IMR-90 (cell line): ENCODE results near the gene MAP2K6. TPM values are rescaled to one million over a fixed set of nuclear protein-coding genes. Genes with fewer than 3 reads are reported as not detected.
A peak's percentile ranks its signal among the peaks of the same experiment; 100 is the strongest.

ENCODE experiments used
- ATAC-seq: fragments of 200-7000 bp; cut with Tn5 transposase; 2 replicates; pipeline ENCODE4 v1.9.1; 2020; ENCODE audit warnings: low read depth, mild to moderate bottlenecking, moderate library complexity
- BruUV-seq: library from RNA; stranded (reverse); fragments of 400-500 nt; replicated peaks from 2 replicates; lab custom pipeline; 2021; lab: Mats Ljungman, UMichigan
- CTCF ChIA-PET: fragments of 300-600 bp; formaldehyde crosslinking; extraction: SDS; loops from one replicate; lab custom pipeline; 2021; ENCODE audit warnings: antibody characterized with exemption; lab: Yijun Ruan, JAX
- POLR2A ChIA-PET: fragments of 300-600 bp; sonication (Branson Sonifier 250); formaldehyde crosslinking; loops from one replicate; lab custom pipeline; 2022; ENCODE audit warnings: antibody characterized with exemption; ENCODE audit not compliant: unreplicated experiment; lab: Charles Lee
- DNase-seq: peaks from one replicate; pipeline ENCODE4 v3.0.0; 2013
- H2AFZ ChIP-seq: replicated peaks from 2 replicates; pipeline ENCODE3; 2013; ENCODE audit warnings: low read length, mild to moderate bottlenecking; ENCODE audit not compliant: poor library complexity
- H2AK5ac ChIP-seq: 2 replicates; pipeline ENCODE4 v1.6.1; 2013; ENCODE audit warnings: low read depth, low read length, inconsistent platforms
- H2AK9ac ChIP-seq: replicated peaks from 2 replicates; pipeline ENCODE3; 2013; ENCODE audit warnings: mild to moderate bottlenecking, low read depth, low read length, moderate library complexity; ENCODE audit not compliant: poor library complexity
- H2BK120ac ChIP-seq: 2 replicates; pipeline ENCODE4 v1.6.1; 2013; ENCODE audit warnings: low read depth, low read length, inconsistent platforms
- H2BK15ac ChIP-seq: 3 replicates; pipeline ENCODE4 v1.6.1; 2013; ENCODE audit warnings: low read depth, low read length, inconsistent platforms
- H2BK20ac ChIP-seq: 2 replicates; pipeline ENCODE4 v1.6.1; 2013; ENCODE audit warnings: low read depth, mild to moderate bottlenecking, inconsistent platforms, low read length, moderate library complexity
- H2BK5ac ChIP-seq: 2 replicates; pipeline ENCODE4 v1.6.1; 2013; ENCODE audit warnings: mild to moderate bottlenecking, low read depth, low read length, inconsistent platforms; ENCODE audit not compliant: poor library complexity, severe bottlenecking
- H3K14ac ChIP-seq: replicated peaks from 2 replicates; pipeline ENCODE4 v1.6.1; 2013; ENCODE audit warnings: low read depth, low read length, inconsistent platforms
- H3K18ac ChIP-seq: 2 replicates; pipeline ENCODE4 v1.6.1; 2013; ENCODE audit warnings: low read depth, low read length, control low read depth
- H3K23ac ChIP-seq: 2 replicates; pipeline ENCODE4 v1.6.1; 2013; ENCODE audit warnings: low read depth, low read length, inconsistent platforms
- H3K27ac ChIP-seq: 2 replicates; pipeline ENCODE4 v1.5.1; 2013; ENCODE audit warnings: mild to moderate bottlenecking, control low read depth, low read length; ENCODE audit not compliant: insufficient read depth
- H3K27me3 ChIP-seq: 2 replicates; pipeline ENCODE4 v1.6.1; 2013; ENCODE audit warnings: low read length; ENCODE audit not compliant: control insufficient read depth, insufficient read depth
- H3K36me3 ChIP-seq: 2 replicates; pipeline ENCODE4 v1.6.1; 2013; ENCODE audit warnings: low read length, mixed read lengths; ENCODE audit not compliant: control insufficient read depth, insufficient read depth
- H3K4ac ChIP-seq: 2 replicates; pipeline ENCODE4 v1.6.1; 2013; ENCODE audit warnings: low read depth, low read length, inconsistent platforms
- H3K4me1 ChIP-seq: 2 replicates; pipeline ENCODE4 v1.6.1; 2013; ENCODE audit warnings: low read length, mixed read lengths; ENCODE audit not compliant: control insufficient read depth, insufficient read depth
- H3K4me2 ChIP-seq: 2 replicates; pipeline ENCODE4 v1.6.1; 2013; ENCODE audit warnings: low read depth, mild to moderate bottlenecking, control low read depth, low read length, moderate library complexity
- H3K4me3 ChIP-seq: 2 replicates; pipeline ENCODE4 v1.5.1; 2013; ENCODE audit warnings: low read depth, mild to moderate bottlenecking, control low read depth, low read length, moderate library complexity; ENCODE audit not compliant: insufficient read depth
- H3K56ac ChIP-seq: 2 replicates; pipeline ENCODE4 v1.6.1; 2013; ENCODE audit warnings: low read length, inconsistent platforms; ENCODE audit not compliant: insufficient read depth; ENCODE audit errors: extremely low read depth
- H3K79me1 ChIP-seq, 2 experiments: 2 replicates each; pipeline ENCODE4 v1.6.1; 2013; ENCODE audit warnings: low read length in 2 of 2, inconsistent platforms in 1 of 2, low read depth in 1 of 2
- H3K9ac ChIP-seq: 2 replicates; pipeline ENCODE4 v1.6.1; 2013; ENCODE audit warnings: low read depth, low read length, control low read depth
- H3K9me1 ChIP-seq: 2 replicates; pipeline ENCODE4 v1.6.1; 2013; ENCODE audit warnings: low read length, inconsistent platforms; ENCODE audit not compliant: insufficient read depth
- H3K9me3 ChIP-seq: 2 replicates; pipeline ENCODE4 v1.6.1; 2013; ENCODE audit warnings: low read length; ENCODE audit not compliant: control insufficient read depth, insufficient read depth
- H4K20me1 ChIP-seq: 2 replicates; pipeline ENCODE4 v1.6.1; 2013; ENCODE audit warnings: low read length, inconsistent platforms; ENCODE audit not compliant: insufficient read depth
- H4K5ac ChIP-seq: 2 replicates; pipeline ENCODE4 v1.6.1; 2013; ENCODE audit warnings: mild to moderate bottlenecking, low read depth, low read length, control low read depth
- H4K8ac ChIP-seq, 2 experiments: 2 replicates each; pipeline ENCODE4 v1.6.1; 2013; ENCODE audit warnings: low read depth in 2 of 2, low read length in 2 of 2, control low read depth in 1 of 2, inconsistent platforms in 1 of 2
- H4K91ac ChIP-seq: 2 replicates; pipeline ENCODE4 v1.6.1; 2013; ENCODE audit warnings: low read depth, low read length, inconsistent platforms; ENCODE audit not compliant: insufficient read depth
- BHLHE40 ChIP-seq: fragments of 150-350 bp; IDR thresholded peaks from 2 replicates; pipeline ENCODE4 v1.6.1; 2016; ENCODE audit warnings: mild to moderate bottlenecking, low read depth, low read length
- CEBPB ChIP-seq: IDR thresholded peaks from 2 replicates; pipeline ENCODE4 v1.6.1; 2012; ENCODE audit warnings: low read depth, low read length, improper control_type of control experiment
- FOS ChIP-seq: fragments of 150-350 bp; IDR thresholded peaks from 2 replicates; pipeline ENCODE4 v1.6.1; 2016; ENCODE audit warnings: low read depth, low read length
- MAFK ChIP-seq: IDR thresholded peaks from 2 replicates; pipeline ENCODE4 v1.6.1; 2012; ENCODE audit warnings: low read depth, low read length, improper control_type of control experiment
- NFE2L2 ChIP-seq: fragments of 150-350 bp; IDR thresholded peaks from 2 replicates; pipeline ENCODE4 v1.6.1; 2016; ENCODE audit warnings: low read depth, mild to moderate bottlenecking, low read length
- POLR2A ChIP-seq: IDR thresholded peaks from 2 replicates; pipeline ENCODE4 v1.6.1; 2012; ENCODE audit warnings: mild to moderate bottlenecking, low read depth, low read length
- RFX5 ChIP-seq: IDR thresholded peaks from 2 replicates; pipeline ENCODE4 v1.8.0; 2012; ENCODE audit warnings: low read depth, mild to moderate bottlenecking, low read length, moderate library complexity
- SMC3 ChIP-seq: fragments of 150-350 bp; IDR thresholded peaks from 2 replicates; pipeline ENCODE4 v1.6.1; 2016; ENCODE audit warnings: low read depth, mild to moderate bottlenecking, antibody characterized with exemption, low read length, moderate library complexity
- WGBS, 2 experiments: methylation state at CpG; one replicate each; pipeline versions ENCODE4 v1.1.5 to v1.1.7; 2013; ENCODE audit warnings: missing lambda C conversion rate in 2 of 2; ENCODE audit not compliant: insufficient read length in 1 of 2; ENCODE audit errors: extremely low coverage in 2 of 2; 5-methylcytosine and 5-hydroxymethylcytosine counted together
- dilution Hi-C: fragments of 300-500 bp; cut with HindIII; formaldehyde crosslinking; loops from one replicate; pipeline ENCODE4 v1.14.3; 2018; ENCODE audit warnings: low sequenced_read_pairs; ENCODE audit not compliant: unreplicated experiment
- in situ Hi-C: fragments of 300-500 bp; cut with MboI; formaldehyde crosslinking; loops from 3 replicates; pipeline ENCODE4 v1.14.3; 2019; ENCODE audit warnings: low sequenced_read_pairs, inconsistent platforms, mixed read lengths
- intact Hi-C: fragments of 100-400 bp; cut with micrococcal nuclease; formaldehyde crosslinking; loops from 2 replicates; pipeline ENCODE4 v1.10.0; 2022
- polyA plus RNA-seq, 3 experiments: library from polyadenylated mRNA; depleted of rRNA; stranded (reverse); fragments of >200 nt; gene quantifications; 2 replicates each; pipeline ENCODE4 v1.2.3, GENCODE V29; 2012; ENCODE audit warnings: low replicate concordance in 1 of 3
- total RNA-seq: library from RNA; depleted of rRNA; stranded (reverse); fragments of >200 nt; gene quantifications from 2 replicates; pipeline ENCODE4 v1.2.3, GENCODE V29; 2012
- TF ChIP-seq, protein P1 (sequence below): conservative IDR thresholded peaks from 2 replicates; pipeline ENCODE4 v1.5.1; 2012; ENCODE audit warnings: mild to moderate bottlenecking, low read depth, low read length, improper control_type of control experiment
- TF ChIP-seq, protein P2 (sequence below): fragments of 150-350 bp; IDR thresholded peaks from 2 replicates; pipeline ENCODE4 v1.6.1; 2017; ENCODE audit warnings: mild to moderate bottlenecking, antibody characterized with exemption, low read length, low read depth
- TF ChIP-seq, protein P3 (sequence below): fragments of 150-350 bp; IDR thresholded peaks from 2 replicates; pipeline ENCODE4 v1.6.1; 2016; ENCODE audit warnings: low read depth, mild to moderate bottlenecking, low read length, moderate library complexity, borderline replicate concordance

The MAP2K6 gene
- total and polyA plus RNA-seq, 2 of the 4 experiments (the other 2 are of a cell fraction): 2.4 to 5.7 TPM

DNA sequence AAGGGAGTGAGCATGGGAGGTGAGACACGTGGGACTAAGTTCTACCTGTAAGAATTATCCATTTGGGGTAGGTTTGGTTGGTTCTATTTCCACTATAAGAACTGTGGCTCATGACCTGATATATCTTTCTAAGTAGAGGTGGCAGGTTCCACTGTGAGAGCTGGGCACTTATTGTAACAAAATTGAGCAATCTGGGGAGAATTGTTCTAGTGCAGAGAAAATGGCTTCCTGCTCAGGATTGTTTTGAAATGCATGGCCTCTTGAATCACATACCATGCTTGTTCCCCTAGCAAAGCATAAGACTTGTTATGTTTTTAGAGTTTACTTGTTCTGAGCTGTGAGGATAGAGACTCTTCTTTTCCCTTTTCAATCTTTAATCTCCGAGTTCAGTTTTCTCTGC lies 125.9 kb downstream of the MAP2K6 start:
- in situ Hi-C loops (no loop called here), dilution Hi-C loops (no loop called here), intact Hi-C loops (no loop called here)
- Histone ChIP-seq H2AK9ac (no peak overlapping the region), H4K5ac (peak overlapping the region; percentile 64; the same call in 1 of the 2 replicates), H4K91ac (peak overlapping the region; percentile 40; the same call in 1 of the 2 replicates), H2AK5ac (no peak overlapping the region), H3K9me1 (peaks cover 7% of the 10 kb centered on the region), H3K18ac (peak overlapping the region; percentile 81), H2BK15ac (peak overlapping the region; percentile 55; the same call in 2 of the 3 replicates), H3K9ac (no peak overlapping the region), H3K4me1 (peaks cover 10% of the 10 kb centered on the region), H2BK120ac (peak overlapping the region; percentile 88), H2BK5ac (peak overlapping the region; percentile 99), H3K4ac (peak overlapping the region; percentile 39; the same call in 1 of the 2 replicates), H3K79me1 (no peaks in the 10 kb centered on the region), H3K4me3 (no peak overlapping the region), H3K27ac (peak overlapping the region; percentile 34; the same call in 1 of the 2 replicates), H3K27me3 (no peaks in the 10 kb centered on the region), H4K20me1 (no peaks in the 10 kb centered on the region), H2AFZ (no peak overlapping the region), H3K4me2 (peak overlapping the region; percentile 39; the same call in 1 of the 2 replicates), H3K9me3 (no peaks in the 10 kb centered on the region), H4K8ac (peak overlapping the region; percentile 14 to 74; a peak in 2 of 4 replicates), H3K14ac (peak overlapping the region; percentile 56), H3K56ac (peak overlapping the region; percentile 59), H3K36me3 (no peaks in the 10 kb centered on the region), H3K23ac (peak overlapping the region; percentile 36; the same call in 1 of the 2 replicates), H2BK20ac (peak overlapping the region; percentile 89)
- ChIA-PET CTCF (interaction anchor here (0.6 to 1.8 kb wide), 10 partner anchors 11 to 1033 kb away, joined by 3 to 8 read pairs (median 6); no protein-coding TSS in a partner anchor), POLR2A (interaction anchor here (0.7 kb wide), 1 partner anchor 57 kb away, joined by 5 read pairs; no protein-coding TSS in a partner anchor)
- DNase-seq (no peak), ATAC-seq (peak; percentile 46)
- no peak for TF ChIP-seq NFE2L2
- TF ChIP-seq FOS: no peak
- TF ChIP-seq, protein P1, sequence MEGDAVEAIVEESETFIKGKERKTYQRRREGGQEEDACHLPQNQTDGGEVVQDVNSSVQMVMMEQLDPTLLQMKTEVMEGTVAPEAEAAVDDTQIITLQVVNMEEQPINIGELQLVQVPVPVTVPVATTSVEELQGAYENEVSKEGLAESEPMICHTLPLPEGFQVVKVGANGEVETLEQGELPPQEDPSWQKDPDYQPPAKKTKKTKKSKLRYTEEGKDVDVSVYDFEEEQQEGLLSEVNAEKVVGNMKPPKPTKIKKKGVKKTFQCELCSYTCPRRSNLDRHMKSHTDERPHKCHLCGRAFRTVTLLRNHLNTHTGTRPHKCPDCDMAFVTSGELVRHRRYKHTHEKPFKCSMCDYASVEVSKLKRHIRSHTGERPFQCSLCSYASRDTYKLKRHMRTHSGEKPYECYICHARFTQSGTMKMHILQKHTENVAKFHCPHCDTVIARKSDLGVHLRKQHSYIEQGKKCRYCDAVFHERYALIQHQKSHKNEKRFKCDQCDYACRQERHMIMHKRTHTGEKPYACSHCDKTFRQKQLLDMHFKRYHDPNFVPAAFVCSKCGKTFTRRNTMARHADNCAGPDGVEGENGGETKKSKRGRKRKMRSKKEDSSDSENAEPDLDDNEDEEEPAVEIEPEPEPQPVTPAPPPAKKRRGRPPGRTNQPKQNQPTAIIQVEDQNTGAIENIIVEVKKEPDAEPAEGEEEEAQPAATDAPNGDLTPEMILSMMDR: no peak
- TF ChIP-seq BHLHE40: 0 out of 2 replicates have a peak, but pooled peaks have one; percentile 0
- no peak for TF ChIP-seq POLR2A
- TF ChIP-seq, protein P2, sequence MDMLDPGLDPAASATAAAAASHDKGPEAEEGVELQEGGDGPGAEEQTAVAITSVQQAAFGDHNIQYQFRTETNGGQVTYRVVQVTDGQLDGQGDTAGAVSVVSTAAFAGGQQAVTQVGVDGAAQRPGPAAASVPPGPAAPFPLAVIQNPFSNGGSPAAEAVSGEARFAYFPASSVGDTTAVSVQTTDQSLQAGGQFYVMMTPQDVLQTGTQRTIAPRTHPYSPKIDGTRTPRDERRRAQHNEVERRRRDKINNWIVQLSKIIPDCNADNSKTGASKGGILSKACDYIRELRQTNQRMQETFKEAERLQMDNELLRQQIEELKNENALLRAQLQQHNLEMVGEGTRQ: peak; percentile 6; the same call in 1 of the 2 replicates
- TF ChIP-seq CEBPB: peak; percentile 68
- TF ChIP-seq RFX5: no peak
- TF ChIP-seq, protein P3, sequence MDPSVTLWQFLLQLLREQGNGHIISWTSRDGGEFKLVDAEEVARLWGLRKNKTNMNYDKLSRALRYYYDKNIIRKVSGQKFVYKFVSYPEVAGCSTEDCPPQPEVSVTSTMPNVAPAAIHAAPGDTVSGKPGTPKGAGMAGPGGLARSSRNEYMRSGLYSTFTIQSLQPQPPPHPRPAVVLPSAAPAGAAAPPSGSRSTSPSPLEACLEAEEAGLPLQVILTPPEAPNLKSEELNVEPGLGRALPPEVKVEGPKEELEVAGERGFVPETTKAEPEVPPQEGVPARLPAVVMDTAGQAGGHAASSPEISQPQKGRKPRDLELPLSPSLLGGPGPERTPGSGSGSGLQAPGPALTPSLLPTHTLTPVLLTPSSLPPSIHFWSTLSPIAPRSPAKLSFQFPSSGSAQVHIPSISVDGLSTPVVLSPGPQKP: no peak
- TF ChIP-seq SMC3: no peak
- TF ChIP-seq MAFK: no peak
- 60% methylated on average over 1 of the region's 2 CpGs; no CpG with 5 or more reads in 1 of the 2 experiments for WGBS, 2 experiments
- no TSS peak for BruUV-seq
